Renal pelvis (tissue), 4 donors: Measurements from ENCODE around the gene TNP2. TPM values are rescaled to one million over a fixed set of nuclear protein-coding genes. Genes with fewer than 3 reads are reported as not detected.

Experiments used
- DNase-seq: peaks from one replicate; pipeline ENCODE4 v3.0.0-alpha.2; 2013
- polyA plus RNA-seq, 3 donors: library from polyadenylated mRNA; unstranded; fragments of 120-200 nt; gene quantifications; one replicate each; pipeline ENCODE4 v1.2.1, GENCODE V29; 2013; ENCODE audit not compliant: insufficient read length in 3 of 3

Gene TNP2
- polyA plus RNA-seq, 3 donors: not detected

DNA sequence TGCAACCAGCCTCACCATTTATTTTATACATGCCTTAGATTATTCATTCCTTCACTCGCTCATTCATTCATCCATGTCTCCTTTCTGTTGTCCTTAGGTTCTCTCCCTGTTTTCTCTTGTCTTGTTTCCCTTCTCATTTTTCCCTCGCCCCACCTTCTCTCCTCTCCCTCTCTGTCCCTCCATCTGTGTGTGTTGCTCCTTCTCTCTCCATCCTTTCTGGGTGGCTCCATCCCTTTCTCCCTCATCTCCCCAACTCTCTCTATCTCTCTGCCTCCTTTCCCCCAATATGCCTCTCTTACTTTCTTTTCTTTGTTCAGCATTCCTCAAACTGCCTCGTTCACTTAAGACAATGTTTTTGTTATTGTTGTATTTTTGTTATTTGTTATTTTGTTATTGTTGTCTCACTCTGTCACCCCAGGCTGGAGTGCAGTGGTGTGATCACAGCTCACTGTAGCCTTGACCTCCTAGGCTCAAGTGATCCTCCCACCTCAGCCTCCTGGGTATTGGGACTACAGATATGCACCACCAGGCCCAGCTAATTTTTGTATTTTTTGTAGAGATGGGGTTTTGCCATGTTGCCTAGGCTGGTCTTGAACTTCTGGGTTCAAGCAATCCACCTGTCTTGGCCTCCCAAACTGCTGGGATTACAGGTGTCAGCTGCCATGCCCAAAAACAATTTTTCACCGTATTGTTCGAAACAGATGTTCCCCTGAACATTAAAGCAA lies 27.5 kb downstream of the TNP2 start:
- DNase-seq: no peak

DNA sequence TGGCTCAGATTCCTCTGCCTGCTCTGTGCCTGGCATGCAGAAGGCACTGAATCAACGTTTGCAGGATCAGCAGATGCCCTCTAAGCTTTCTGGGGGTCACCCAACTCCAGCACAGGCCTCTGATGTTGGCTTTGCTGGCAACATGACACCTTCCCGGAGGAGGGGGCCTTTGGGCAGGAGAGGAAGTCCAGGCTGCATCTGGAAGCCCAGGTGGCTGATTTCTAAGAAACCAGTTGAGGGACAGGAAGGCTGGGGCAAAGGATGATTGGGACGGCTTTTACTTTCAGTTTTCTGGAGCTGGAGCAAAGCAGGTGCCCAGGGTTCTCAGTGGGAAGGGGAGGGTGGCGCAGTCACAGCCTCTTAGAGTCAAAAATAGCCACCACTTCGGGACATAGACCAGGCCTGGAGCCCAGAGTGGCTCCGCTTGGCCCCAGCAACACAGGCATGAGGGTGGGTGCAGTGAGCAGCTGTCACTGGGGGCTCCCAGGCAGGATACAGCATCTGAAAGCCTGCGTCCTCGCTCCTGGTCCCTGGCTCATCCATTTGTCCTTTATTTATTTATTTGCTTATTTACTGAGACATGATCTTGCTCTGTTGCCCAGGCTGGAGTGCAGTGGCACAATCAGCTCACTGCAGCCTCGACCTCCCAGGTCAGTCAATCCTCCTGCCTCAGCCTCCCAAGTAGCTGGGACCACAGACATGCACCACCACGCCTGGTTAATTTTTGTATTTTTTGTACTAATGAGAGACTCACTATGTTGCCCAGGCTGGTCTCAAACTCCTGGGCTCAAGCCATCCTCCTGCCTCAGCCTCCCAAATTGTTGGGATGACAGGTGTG lies 28.3 kb downstream of the TNP2 start:
- no peak for DNase-seq

DNA sequence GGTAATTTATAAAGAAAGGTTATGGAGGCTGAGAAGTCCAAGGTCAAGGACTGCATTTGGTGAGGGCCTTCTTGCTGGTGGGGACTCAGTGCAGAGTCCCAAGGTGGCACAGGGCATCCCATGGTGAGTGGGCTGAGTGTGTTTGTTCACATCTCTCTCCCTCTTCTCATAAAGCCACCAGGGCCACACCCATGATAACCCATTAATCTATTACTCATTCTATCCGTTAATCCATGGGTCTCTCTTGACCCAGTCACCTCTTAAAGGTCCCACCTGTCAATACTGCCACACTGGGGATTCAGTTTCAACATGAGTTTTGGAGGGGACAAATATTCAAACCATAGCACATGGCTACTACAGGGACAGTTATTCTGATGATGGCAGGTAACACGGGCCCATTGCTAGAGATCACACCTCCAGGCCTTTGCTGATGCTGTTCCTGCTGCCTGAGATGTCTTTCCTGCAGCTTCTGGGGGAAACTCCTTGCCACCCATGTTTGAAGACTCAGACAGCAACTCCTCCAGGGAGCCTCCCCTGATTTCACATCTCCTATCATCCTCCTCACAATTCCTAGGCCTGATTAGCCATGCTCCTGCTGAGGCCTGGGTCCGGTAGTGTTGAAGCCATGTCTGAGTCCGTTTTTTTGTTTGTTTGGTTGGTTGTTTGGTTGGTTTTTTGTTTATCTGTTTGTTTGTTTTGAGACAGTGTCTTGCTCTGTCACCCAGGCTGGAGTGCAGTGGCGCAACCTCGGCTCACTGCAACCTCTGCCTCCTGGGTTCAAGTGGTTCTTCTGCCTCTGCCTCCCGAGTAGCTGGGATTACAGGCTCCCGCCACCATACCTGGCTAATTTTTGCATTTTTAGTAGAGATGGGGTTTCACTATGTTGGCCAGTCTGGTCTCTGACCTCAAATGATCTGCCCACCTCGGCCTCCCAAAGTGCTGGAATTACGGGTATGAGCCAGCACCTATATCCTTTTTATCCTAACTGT lies 29.2 kb downstream of the TNP2 start:
- DNase-seq: no peak

DNA sequence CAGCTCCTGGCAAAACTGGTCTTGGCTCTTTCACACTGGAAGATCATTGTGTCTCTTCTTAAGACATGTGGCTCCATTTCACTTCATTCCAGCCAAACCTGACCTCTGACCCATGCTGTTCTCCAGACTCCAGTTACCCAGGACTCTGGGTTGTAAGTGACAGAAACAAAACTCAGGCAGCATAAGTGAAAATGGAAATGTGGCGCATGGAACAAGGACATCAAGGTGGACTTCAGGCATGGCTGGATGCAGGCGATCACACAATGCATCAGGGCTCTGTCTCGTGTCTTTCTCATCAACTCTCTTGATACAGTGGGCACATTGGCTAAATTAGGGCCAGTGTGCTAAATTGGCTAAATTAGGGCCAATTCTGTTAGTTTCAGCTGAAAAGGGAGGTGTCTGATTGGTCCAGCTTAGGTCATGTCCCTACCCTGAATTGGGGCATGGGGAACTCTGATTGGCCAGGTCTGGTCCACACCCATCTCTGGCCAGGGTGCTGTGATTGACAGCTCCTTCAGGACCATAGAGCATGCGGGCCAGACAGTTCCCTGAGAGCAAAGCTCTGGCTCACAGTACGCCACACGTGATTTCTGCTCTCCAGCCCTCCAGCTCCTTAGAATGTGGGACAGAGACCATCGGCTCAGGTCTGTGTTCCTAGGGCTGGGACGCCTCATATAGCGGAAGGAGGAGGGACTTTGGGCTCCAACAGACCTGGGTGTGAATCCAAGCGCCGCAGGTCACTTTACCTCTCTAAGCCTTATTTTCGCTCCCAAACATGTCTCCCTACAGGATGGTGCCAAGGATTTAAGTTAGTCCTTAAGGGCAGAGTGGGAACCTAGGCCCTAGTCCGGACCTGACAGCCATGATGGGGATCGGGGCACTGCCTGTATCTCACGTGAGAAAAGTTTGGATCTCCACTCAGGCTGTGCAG lies 30.6 kb downstream of the TNP2 start:
- DNase-seq: no peak

DNA sequence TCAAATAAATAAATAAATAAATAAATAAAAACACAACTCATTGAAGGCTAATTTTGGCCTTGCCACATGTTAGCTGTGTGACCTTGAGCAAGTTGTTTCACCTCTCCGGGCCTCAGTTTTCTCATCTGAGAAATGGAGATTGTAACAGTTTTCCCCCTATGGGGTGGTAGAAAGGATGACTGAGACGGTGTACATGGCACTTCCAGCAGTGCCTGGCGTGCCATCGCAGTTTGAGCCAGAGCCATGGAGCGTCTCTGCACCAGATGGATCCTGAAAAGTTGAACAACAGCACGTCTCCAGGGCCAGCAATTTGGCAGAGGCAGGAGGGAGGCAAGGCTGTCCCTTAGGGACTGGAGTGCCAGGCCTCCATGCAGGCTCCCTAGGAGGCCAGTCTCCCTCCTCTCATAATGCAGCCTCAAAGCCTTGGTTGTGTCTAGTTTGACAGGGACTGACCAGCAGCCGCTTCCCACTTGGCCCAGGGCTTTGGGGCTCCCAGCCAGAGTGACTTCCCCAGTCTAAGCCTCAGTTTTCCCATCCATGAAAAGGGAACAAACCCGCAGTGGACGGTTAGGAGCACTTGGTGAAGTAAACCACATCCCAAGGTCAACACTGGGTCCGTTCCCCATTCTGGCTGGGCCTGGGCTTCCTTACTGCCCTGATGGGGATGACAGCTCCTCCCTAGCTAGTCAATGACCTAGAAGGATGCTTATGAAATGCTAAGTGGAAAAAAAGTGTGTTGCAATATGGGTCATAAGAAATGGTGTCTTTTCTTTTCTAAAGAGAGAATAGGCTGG lies 32.5 kb downstream of the TNP2 start:
- DNase-seq: no peak

DNA sequence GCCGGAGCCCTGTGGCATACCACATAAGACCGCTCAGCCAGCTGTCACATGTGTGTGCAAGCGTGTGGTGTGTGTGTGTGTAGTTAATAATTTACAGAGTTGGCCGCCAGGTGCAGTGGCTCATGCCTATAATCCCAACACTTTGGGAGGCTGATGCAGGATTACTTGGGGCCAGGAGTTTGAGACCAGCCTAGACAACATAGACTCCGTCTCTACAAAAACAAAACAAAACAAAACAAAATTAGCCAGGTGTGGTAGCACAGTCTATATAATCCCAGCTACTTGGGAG lies 33.5 kb downstream of the TNP2 start:
- DNase-seq: no peak

DNA sequence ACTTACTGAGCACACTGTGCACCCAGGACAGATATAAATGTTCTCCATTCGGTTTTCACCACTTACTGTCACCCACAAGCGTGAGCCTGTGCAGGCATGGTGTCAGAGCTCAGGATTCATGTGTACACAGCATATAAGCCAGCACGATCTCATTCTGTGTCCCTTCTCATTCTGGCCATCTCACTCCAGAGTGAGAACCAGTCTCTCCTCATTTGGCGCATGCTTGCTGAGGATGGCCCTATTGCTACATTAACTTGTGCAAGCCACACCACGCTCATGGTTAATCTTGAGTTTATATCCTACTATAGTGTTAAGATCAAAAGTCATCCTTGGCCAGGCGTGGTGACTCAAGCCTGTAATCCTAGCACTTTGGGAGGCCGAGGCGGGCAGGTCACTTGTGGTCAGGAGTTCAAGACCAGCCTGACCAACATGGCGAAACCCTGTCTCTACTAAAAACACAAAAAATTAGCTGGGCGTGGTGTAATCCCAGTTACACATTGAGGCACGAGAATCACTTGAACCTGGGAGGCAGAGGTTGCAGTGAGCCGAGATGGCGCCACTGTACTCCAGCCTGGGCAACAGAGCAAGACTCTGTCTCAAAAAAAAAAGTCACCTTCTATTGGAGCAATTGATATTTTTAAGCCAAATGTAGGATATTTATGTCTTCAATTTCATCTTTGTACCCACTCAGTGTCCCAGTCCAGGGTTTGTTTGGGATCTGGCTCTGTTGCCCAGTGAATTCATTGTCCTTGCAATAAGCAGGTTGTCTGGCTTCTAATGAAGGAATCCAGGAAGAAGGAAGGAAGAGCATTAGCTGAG lies 34.0 kb downstream of the TNP2 start:
- no peak for DNase-seq

DNA sequence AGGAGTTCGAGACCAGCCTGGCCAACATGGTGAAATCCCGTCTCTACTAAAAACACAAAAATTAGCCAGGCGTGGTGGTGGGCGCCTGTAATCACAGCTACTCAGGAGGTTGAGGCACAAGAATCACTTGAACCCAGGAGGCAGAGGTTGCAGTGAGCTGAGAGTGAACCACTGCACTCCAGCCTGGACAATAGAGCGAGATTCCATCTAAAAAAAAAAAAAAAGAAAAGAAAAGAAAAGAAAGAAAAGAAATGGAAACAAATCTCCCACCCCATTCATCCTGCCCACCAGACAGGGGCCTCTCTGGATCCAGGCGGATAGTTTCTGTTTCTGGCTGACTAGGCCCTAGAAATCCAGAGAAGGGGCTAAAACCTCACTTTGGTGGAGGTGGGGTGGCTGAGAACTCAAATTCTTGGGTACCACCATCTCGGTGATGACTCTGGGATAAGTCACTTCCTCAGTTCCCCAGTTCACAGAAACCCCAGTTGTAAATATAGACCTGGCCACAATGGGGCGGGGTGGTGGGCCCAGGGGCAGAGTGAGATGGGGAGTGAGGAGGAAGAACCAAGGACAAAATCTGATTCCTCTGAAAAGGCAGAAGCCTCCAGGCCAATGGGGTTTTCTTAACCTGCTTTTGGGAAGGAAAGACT lies 35.3 kb downstream of the TNP2 start:
- DNase-seq: no peak

DNA sequence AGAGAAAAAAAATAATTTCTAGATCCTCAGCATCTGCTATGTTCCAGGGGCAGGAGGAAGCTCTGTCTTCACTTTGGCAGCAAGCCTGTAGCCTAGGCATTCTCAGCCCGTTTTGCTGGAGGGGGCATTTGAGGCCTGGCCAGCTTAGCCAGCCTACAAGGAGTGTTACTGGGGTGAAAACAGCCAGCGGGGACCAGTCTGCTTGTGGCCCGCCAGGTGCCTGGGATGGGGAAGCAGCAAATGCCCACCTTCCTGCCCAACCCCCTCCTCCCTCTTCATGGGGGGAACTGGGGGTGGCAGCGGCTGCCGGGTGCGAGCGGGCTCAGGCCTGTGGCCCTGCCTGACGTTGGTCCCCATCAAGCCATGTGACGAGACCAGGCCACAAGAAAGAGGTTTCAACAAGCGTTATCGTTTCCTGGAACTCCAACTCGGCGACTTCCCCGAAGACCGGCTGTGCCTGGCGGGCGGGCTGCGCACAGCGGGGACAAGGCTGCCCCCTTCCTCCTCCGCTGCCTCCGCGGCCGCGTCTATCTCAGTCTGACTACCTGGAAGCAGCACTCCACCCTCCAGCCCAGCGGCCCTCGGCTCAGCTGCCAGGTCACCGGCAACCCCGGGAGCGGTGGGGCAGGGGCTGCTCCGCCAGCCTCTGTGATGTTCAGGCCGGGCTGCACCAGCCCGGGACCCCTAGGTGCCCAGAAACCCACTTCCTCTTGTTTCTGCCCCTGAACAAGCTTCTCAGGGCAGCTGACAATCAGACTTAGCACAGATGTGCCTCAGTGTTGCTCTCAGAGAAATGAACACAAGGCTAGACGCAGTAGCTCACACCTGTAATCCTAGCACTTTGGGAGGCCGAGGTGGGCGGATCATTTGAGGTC lies 36.0 kb downstream of the TNP2 start:
- DNase-seq: no peak

DNA sequence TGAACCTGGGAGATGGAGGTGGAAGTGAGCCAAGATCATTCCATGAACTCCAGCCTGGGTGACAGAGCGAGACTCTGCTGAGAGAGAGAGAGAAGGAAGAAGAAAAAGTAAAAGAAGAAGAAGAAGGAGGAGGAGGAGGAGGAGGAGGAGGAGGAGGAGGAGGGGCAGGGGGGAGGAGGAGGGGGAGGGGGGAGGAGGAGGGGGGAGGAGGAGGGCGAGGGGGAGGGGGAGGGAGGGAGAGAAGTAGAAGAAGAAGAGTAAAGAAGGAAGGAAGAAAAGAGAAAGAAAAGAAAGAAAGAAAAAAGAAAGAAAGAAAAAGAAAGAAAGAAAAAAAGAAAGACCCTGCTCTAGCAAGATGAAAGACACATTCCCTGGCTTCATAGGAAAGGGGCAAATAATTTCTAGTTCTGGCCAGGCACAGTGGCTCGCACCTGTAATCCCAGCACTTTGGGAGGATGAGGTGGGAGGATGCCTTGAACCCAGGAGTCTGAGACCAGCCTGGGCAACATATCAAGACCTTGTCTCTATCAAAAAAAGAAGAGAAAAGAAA lies 36.7 kb downstream of the TNP2 start:
- no peak for DNase-seq

DNA sequence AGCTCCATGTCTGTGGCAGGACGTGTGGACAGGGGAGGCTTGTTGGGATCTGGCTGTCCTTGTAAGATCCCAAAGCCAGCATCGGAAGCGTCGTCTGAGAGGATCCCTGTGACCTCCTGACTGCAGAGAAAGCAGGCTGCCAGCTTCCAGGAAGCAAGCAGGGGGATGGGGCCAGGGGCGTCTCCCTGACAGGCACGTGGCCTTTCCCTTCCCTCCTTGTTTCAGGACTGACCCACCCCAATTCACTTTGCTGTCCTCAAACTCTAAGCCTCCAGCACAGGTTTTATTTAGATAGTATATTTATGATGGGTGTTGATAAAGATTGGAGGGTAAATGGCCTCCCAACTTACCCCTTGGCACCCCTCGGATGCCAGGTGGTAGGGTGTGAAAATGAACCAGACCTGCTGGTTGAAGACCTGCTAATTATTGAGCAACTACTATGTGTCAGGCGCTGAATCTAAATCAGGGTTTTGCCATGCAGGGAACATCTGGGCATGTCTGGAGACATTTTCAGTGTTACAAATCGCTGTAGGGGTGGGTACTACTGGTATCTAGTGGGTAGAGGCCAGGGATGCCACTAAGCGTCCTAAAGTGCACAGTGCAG lies 37.7 kb downstream of the TNP2 start:
- DNase-seq: no peak

DNA sequence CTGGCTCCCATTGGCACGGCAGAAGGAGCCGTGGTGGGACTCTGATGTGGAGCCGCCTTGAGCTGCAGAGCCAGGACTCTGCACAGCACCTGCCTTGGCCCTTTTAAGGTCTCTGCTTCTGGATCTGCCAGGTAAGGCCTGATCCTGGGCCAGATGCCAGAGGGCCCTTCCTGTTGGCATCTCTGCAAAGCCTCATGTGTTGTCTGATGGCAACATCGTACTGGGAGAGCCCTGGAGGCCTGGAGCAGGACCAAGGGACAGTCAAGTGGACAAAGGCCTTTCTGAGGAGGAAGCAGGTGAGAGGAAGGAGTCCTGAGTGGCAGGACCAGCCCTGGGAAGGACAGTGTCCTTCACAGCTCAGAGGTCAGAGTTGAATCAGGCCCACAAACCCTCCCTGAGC lies 39.2 kb downstream of the TNP2 start:
- no peak for DNase-seq

DNA sequence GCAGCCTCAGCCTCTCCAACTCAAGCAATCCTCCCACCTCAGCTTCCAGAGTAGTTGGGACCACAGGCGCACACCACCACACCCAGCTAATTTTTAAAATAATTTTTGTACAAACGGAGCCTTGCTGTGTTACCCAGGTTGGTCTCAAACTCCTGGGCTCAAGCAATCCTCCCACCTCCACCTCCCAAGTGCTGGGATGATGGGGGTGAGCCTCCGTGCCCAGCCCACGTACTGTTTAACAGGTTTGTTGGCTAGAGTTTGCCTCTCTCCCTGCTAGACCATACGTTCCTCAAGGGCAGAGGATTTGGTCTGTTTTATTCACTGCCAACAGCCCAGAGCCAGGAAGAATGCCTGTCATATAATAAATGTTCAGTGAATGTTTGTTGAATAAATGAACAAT lies 39.7 kb downstream of the TNP2 start:
- DNase-seq: no peak

DNA sequence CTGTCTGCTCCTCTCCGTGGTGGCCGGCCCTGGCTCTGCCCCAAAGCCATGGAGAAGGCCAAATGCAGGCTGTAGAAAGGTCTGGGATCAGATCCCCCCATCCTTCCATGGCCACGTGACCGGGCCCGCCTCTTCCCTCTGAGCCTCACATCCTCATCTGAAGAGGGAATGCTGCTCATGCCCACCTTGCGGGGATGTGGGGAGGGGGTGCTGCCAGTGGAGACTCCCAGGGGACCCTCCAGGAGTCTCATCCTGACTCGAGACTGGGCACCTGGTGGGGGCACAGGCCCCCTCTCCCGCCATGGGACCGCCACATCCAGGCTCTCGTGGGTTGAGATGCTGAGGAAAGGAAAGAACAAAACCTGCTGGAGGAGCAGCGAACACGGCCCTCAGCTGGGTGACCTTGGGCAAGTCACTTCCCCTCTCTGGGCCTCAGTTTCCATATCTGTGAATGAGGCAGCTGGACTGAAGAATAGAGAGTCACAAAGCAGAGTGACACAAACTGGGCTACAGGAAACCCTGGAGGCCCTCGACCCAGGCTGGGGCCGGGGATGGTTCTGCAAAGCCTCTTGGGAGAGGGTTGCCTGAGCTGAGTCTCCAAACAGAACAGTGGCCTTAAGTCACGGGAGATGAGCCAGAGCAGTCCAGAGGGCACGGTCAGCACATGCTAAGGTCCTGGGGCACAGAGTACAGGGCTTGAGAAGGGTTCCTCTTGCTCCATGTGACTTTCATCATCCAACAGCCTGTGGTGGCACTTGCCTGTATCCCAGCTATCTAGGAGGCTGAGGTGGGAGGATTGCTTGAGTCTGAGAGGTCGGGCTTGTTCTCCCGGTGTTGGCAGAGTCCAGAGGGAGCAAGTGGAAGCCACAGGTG lies 43.2 kb downstream of the TNP2 start:
- no peak for DNase-seq

DNA sequence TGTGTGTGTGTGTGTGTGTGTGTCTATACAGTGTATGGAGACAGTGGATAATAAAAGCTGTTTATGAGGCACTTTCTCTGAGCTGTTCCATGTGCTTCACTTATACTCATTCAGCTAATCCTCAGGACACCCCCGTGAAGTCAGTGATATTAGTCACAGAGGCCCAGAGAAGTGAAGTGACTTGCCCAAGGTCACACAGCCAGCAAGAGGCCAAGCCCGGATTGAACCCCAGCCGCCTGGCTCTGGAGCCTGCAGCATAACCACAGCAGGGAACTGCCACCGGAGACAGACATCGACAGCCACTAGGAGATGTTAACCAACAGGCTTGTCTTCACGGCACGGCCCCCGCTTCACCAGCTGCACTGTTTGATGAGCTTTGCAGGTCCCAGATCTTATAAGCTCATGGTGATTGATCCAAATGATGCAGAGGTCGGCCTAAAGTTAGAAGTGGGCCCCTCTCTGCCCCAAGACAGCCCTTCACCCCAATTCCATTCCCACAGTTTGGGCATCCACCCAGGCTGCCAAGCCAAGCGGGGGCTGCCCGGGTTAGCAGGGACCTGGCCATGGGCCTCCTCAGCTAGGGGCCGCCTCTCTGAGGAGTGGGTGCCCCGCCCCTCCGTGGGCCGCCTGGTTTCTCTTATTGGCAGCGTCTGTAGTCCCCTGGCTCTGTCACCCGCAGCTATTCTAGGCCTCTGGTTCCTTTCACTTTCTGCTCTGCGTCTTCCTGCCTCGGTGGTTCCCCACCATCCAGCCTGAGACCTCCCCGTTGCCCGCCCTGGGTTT lies 44.0 kb downstream of the TNP2 start:
- no peak for DNase-seq
